ENCODE data around the gene EEF2K.
"Not testable (repeated sequence)": the region's sequence is repeated elsewhere in the genome, so short reads cannot be mapped to it uniquely, and the experiment has no call there.

Gene EEF2K

GRCh38 chr16:22213236-22213635 is 7.2 kb downstream of the EEF2K start:
- DNase-seq: no peak

- no peak for DNase-seq
Observed at GRCh38 chr16:22213801-22214200, 7.7 kb downstream of the EEF2K start.

GRCh38 chr16:22214402-22214801 is 8.3 kb downstream of the EEF2K start:
- no peak for DNase-seq

GRCh38 chr16:22214889-22215288 is 8.8 kb downstream of the EEF2K start:
- DNase-seq: no peak

GRCh38 chr16:22216191-22216831 is 10.2 kb downstream of the EEF2K start:
- no peak for DNase-seq

GRCh38 chr16:22216832-22217225 is 10.8 kb downstream of the EEF2K start:
- DNase-seq: not testable (repeated sequence)

GRCh38 chr16:22217890-22218730 is 12.0 kb downstream of the EEF2K start:
- peak; percentile 36 to 52 for DNase-seq

GRCh38 chr16:22219389-22220068 is 13.5 kb downstream of the EEF2K start:
- no peak for DNase-seq

GRCh38 chr16:22220069-22220440 is 14.0 kb downstream of the EEF2K start:
- DNase-seq: no peak

GRCh38 chr16:22220714-22221113 is 14.6 kb downstream of the EEF2K start:
- DNase-seq: no peak

- DNase-seq: no peak
Observed at GRCh38 chr16:22222006-22222405, 15.9 kb downstream of the EEF2K start.

GRCh38 chr16:22222998-22223397 is 16.9 kb downstream of the EEF2K start:
- DNase-seq: no peak

GRCh38 chr16:22225060-22225459 is 19.0 kb downstream of the EEF2K start:
- DNase-seq: no peak

- no peak for DNase-seq
Observed at GRCh38 chr16:22229889-22230288, 23.8 kb downstream of the EEF2K start.

GRCh38 chr16:22232277-22233036 is 26.4 kb downstream of the EEF2K start:
- DNase-seq: peak; percentile 46 to 53

- DNase-seq: no peak
Observed at GRCh38 chr16:22233037-22233372, 26.9 kb downstream of the EEF2K start.

GRCh38 chr16:22235839-22236745 is 30.0 kb downstream of the EEF2K start:
- no peak for DNase-seq

- no peak for DNase-seq
Observed at GRCh38 chr16:22239131-22239805, 33.2 kb downstream of the EEF2K start.

- no peak for DNase-seq
Observed at GRCh38 chr16:22240023-22240710, 34.1 kb downstream of the EEF2K start.

- DNase-seq: no peak
Observed at GRCh38 chr16:22250522-22250921, 44.4 kb downstream of the EEF2K start.

GRCh38 chr16:22252317-22252716 is 46.2 kb downstream of the EEF2K start:
- DNase-seq: no peak
